GM23338 (cell line): ENCODE measurements around the gene FCRL1. TPM values are rescaled to one million over a fixed set of nuclear protein-coding genes. Genes with fewer than 3 reads are reported as not detected.
A peak's percentile ranks its signal among the peaks of the same experiment; 100 is the strongest.

Experiments
- ATAC-seq: fragments of 200-7000 bp; cut with Tn5 transposase; 3 replicates; pipeline ENCODE4 v1.9.1; 2020
- DNase-seq: peaks from one replicate; pipeline ENCODE4 v3.0.0-alpha.2; 2015; ENCODE audit warnings: low spot score
- H2AFZ ChIP-seq: fragments of 200-600 bp; sonication (generic); 2 replicates; pipeline ENCODE4 v1.8.0; 2016; ENCODE audit warnings: antibody characterized with exemption, mild to moderate bottlenecking, moderate library complexity
- H3F3A ChIP-seq: fragments of 200-600 bp; sonication (generic); replicated peaks from 2 replicates; pipeline ENCODE4 v1.8.0; 2017; ENCODE audit warnings: antibody characterized with exemption, mixed run types, low read depth
- H3K27ac ChIP-seq: fragments of 200-600 bp; sonication (generic); 2 replicates; pipeline ENCODE4 v1.6.1; 2016; ENCODE audit warnings: low read depth
- H3K27me3 ChIP-seq: fragments of 200-600 bp; sonication (generic); 2 replicates; pipeline ENCODE4 v1.8.0; 2016; ENCODE audit warnings: mild to moderate bottlenecking, mixed run types, moderate library complexity; ENCODE audit not compliant: insufficient read depth
- H3K36me3 ChIP-seq: fragments of 200-600 bp; sonication (generic); 2 replicates; pipeline ENCODE4 v1.8.0; 2016; ENCODE audit warnings: mild to moderate bottlenecking; ENCODE audit not compliant: insufficient read depth
- H3K4me1 ChIP-seq: fragments of 200-600 bp; sonication (generic); 2 replicates; pipeline ENCODE4 v1.8.0; 2016; ENCODE audit warnings: mild to moderate bottlenecking, moderate library complexity; ENCODE audit not compliant: insufficient read depth
- H3K4me2 ChIP-seq: fragments of 200-600 bp; sonication (generic); 2 replicates; pipeline ENCODE4 v1.7.1; 2017; ENCODE audit warnings: mixed run types
- H3K4me3 ChIP-seq: fragments of 200-600 bp; sonication (generic); 2 replicates; pipeline ENCODE4 v1.6.1; 2016; ENCODE audit warnings: mixed run types
- H3K79me2 ChIP-seq: fragments of 200-600 bp; sonication (generic); replicated peaks from 2 replicates; pipeline ENCODE4 v1.8.0; 2017; ENCODE audit warnings: mild to moderate bottlenecking; ENCODE audit not compliant: insufficient read depth
- H3K9me2 ChIP-seq: fragments of 200-600 bp; sonication (generic); 2 replicates; pipeline ENCODE4 v1.8.0; 2017; ENCODE audit not compliant: insufficient read depth
- H4K20me1 ChIP-seq: fragments of 200-600 bp; sonication (generic); replicated peaks from 2 replicates; pipeline ENCODE4 v1.8.0; 2017; ENCODE audit warnings: mild to moderate bottlenecking; ENCODE audit not compliant: insufficient read depth
- H3K27ac Mint-ChIP-seq: 2 replicates; pipeline ENCODE4 v1.8.0; 2020; ENCODE audit warnings: inconsistent platforms, mild to moderate bottlenecking, moderate library complexity, mixed read lengths
- H3K27me3 Mint-ChIP-seq: 3 replicates; pipeline ENCODE4 v1.8.0; 2022; ENCODE audit warnings: low read depth, mild to moderate bottlenecking, moderate library complexity, mixed read lengths, inconsistent platforms; ENCODE audit not compliant: insufficient read depth, poor library complexity
- H3K36me3 Mint-ChIP-seq: 3 replicates; pipeline ENCODE4 v1.8.0; 2021; ENCODE audit warnings: low read depth, mild to moderate bottlenecking, inconsistent platforms, moderate library complexity, mixed read lengths
- H3K4me1 Mint-ChIP-seq: 3 replicates; pipeline ENCODE4 v1.8.0; 2020; ENCODE audit warnings: mild to moderate bottlenecking, inconsistent platforms, mixed read lengths
- H3K4me3 Mint-ChIP-seq: 3 replicates; pipeline ENCODE4 v1.8.0; 2021; ENCODE audit warnings: moderate library complexity, mild to moderate bottlenecking, inconsistent platforms, mixed read lengths
- H3K9me3 Mint-ChIP-seq: 3 replicates; pipeline ENCODE4 v1.8.0; 2020; ENCODE audit warnings: moderate library complexity, mild to moderate bottlenecking, inconsistent platforms, mixed read lengths
- NANOG ChIP-seq: IDR thresholded peaks from 2 replicates; pipeline ENCODE4 v1.6.1; 2016; ENCODE audit warnings: antibody characterized with exemption, borderline replicate concordance
- ZNF114 ChIP-seq: fragments of 250-450 bp; sonication (Bioruptor Pico); IDR thresholded peaks from 2 replicates; pipeline ENCODE4 v1.5.0; 2020; ENCODE audit warnings: mild to moderate bottlenecking, moderate library complexity
- ZNF462 ChIP-seq: fragments of 250-450 bp; sonication (Bioruptor Pico); IDR thresholded peaks from 2 replicates; pipeline ENCODE4 v1.5.0; 2020; ENCODE audit warnings: mild to moderate bottlenecking, moderate library complexity
- polyA plus RNA-seq: library from polyadenylated mRNA; unstranded; fragments of >200 nt; fragmentation: Nextera tagmentation; extraction: Ambion mirVana; gene quantifications from 2 replicates; pipeline ENCODE4 v1.2.1, GENCODE V29; 2016
- total RNA-seq: library from RNA; depleted of rRNA; stranded (reverse); fragments of >200 nt; shearing (Covaris generic); gene quantifications from 2 replicates; pipeline ENCODE4 v1.2.3, GENCODE V29; 2014

FCRL1 gene
- total and polyA plus RNA-seq, 2 experiments from 2014 or later = not detected

GRCh38 chr1:157758018-157758417 lies 61.9 kb downstream of the FCRL1 start (continued):
- TF ChIP-seq ZNF462 (CRISPR knock-in tag) = no peak

DNA sequence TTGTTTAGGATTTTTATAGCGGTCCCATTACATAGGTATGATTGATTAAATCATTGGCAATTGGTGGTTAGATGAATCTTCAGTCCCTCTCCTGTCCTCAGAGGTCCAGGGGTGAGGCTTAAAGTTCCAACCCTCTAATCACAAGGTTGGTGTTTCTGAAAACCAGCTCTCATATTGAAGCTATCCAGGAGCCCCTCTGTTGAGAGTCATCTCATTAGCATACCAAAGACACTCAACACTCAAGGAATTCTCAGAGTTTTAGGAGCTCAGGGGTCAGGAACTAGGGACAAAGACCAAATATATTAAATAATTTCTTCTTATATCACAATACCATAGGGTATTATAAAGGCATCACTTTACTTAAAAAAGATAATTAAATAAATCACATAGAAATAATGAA lies 66.3 kb downstream of the FCRL1 start:
- Histone ChIP-seq H4K20me1 (no peaks in the 10 kb centered on the region), H2AFZ (0 out of 2 replicates have a peak overlapping the region, but pooled peaks have one; percentile 7), H3K4me2 (peak overlapping the region; percentile 44), H3K4me3 (no peak overlapping the region), H3K36me3 (no peaks in the 10 kb centered on the region), H3K4me1 (peaks cover 10% of the 10 kb centered on the region; the same call in 1 of the 2 replicates), H3K79me2 (no peaks in the 10 kb centered on the region), H3K27ac (no peak overlapping the region), H3K27me3 (no peaks in the 10 kb centered on the region), H3F3A (no peaks in the 10 kb centered on the region), H3K9me2 (no peaks in the 10 kb centered on the region)
- peak; percentile 64; the same call in 1 of the 2 replicates for TF ChIP-seq ZNF462 (CRISPR knock-in tag)
- TF ChIP-seq ZNF114 = no peak
- TF ChIP-seq NANOG = 0 out of 2 replicates have a peak, but pooled peaks have one; percentile 18
- Mint-ChIP-seq H3K36me3 (no peaks in the 10 kb centered on the region), H3K27ac (no peak overlapping the region), H3K4me1 (peaks cover 6% of the 10 kb centered on the region), H3K4me3 (no peak overlapping the region), H3K27me3 (peaks cover 7% of the 10 kb centered on the region), H3K9me3 (no peaks in the 10 kb centered on the region; the same call in 2 of the 3 replicates)
- DNase-seq (peak; percentile 46), ATAC-seq (peak; percentile 67)
